Measurements from ENCODE around the gene SACM1L.

DNA sequence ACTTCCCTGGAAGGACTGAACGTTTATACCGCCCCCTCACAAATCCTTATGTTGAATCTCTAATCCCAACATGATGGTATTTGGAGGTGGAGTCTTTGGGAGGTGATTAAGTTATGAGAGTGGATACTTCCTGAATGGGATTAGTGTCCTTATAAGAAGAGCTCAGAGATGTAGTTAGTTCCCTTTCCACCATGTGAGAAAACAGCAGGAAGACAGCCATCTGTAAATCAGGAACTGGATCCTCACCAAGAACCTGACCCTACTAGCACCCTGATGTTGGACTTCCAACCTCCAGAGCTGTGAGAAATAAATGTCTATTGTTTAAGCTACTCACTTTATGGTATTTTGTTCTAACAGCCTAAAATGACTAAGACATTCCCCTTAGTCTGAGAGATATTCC, 33.3 kb upstream of the SACM1L start:
- TF ChIP-seq, protein P1, sequence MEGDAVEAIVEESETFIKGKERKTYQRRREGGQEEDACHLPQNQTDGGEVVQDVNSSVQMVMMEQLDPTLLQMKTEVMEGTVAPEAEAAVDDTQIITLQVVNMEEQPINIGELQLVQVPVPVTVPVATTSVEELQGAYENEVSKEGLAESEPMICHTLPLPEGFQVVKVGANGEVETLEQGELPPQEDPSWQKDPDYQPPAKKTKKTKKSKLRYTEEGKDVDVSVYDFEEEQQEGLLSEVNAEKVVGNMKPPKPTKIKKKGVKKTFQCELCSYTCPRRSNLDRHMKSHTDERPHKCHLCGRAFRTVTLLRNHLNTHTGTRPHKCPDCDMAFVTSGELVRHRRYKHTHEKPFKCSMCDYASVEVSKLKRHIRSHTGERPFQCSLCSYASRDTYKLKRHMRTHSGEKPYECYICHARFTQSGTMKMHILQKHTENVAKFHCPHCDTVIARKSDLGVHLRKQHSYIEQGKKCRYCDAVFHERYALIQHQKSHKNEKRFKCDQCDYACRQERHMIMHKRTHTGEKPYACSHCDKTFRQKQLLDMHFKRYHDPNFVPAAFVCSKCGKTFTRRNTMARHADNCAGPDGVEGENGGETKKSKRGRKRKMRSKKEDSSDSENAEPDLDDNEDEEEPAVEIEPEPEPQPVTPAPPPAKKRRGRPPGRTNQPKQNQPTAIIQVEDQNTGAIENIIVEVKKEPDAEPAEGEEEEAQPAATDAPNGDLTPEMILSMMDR (IDR thresholded peaks at IDR 0.05; ENCODE audit: insufficient read depth, low read depth, low read length), result no peak
- no peak for TF ChIP-seq EZH2 (IDR thresholded peaks at IDR 0.05; ENCODE audit: insufficient read depth, low read length)
